Stimulated activated CD8-positive, alpha-beta memory T cell treated with anti-CD3 and anti-CD28 coated beads, Interleukin-2, amount 100 ng/mL, for 1 hour (primary cell): Measurements from ENCODE around the gene THRAP3.
"Not testable (repeated sequence)": the region's sequence is repeated elsewhere in the genome, so short reads cannot be mapped to it uniquely, and the experiment has no call there.

Experiments
- DNase-seq, 2 donors: peaks; one replicate each; pipeline ENCODE4 v3.0.0-alpha.2; 2020; ENCODE audit warnings: low read depth in 2 of 2

THRAP3 gene

DNA sequence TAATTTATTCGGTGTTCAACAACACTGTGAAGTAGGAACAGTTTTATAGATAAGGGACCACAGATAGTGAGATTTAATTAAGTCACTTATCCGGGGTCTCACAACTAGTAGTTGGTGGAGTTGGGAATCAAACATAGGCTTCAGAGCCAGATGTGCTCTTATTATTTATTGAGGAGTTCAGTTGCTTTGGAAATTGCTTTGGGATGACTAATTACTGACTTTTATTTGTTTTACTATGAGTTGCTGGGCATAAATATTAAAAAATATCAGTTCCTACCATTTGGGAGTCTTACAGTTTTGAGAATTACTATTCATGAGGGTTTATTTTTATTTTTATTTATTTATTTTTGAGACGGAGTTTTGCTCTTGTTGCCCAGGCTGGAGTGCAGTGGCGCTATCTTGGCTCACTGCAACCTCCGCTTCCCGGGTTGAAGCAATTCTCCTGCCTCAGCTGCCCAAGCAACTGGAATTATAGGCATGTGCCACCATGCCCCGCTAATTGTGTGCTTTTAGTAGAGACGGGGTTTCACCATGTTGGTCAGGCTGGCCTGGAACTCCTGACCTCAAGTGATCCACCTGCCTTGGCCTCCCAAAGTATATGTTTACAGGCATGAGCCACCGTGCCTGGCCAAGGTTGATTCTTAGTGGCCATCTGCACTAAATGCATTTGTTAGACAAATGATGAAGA is 27.7 kb downstream of the THRAP3 start:
- no peak for DNase-seq

DNA sequence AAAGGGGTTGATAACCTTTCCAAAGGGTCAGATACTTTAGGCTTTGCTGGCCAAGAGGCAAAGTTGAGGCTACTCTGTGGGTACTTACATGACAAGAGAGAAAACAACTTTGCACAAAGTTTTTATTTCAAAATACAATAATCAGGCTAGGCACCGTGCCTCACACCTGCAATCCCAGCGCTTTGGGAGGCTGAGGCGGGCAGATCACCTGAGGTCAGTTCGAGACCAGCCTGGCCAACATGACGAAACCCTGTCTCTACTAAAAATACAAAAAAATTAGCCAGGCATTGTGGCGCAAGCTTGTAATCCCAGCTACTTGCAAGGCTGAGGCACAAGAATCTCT is 28.2 kb downstream of the THRAP3 start:
- DNase-seq = not testable (repeated sequence)

DNA sequence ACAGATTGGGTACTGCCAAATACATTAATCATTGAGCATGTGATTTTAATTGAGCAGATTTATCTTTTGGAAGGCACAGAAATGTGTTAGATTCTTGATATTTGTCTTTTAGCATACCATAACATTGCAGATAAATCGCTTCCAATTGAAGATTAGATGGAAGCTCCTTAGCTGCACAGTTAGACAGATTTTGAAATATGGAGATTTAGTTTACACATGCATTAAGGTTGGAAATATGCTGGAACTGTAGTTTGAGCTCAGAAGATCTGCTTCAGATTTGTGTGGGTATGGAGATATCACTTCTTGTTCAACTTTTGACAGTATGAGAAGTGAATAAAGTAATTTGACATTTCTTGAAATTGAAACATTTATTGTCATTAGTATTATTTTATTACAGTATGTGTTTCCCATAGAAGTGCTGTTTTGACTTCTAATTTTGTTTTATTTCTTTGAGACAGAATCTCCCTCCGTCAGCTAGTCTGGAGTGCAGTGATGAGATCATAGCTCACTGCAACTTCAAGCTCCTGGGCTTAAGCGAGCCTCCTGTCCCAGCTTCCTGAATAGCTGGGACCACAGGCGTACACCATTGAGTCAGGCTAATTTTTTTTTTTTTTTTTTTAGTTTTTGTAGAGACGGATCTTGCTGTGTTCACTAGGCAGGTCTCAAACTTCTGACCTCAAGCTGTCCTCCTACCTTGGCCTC is 29.1 kb downstream of the THRAP3 start:
- DNase-seq = no peak

DNA sequence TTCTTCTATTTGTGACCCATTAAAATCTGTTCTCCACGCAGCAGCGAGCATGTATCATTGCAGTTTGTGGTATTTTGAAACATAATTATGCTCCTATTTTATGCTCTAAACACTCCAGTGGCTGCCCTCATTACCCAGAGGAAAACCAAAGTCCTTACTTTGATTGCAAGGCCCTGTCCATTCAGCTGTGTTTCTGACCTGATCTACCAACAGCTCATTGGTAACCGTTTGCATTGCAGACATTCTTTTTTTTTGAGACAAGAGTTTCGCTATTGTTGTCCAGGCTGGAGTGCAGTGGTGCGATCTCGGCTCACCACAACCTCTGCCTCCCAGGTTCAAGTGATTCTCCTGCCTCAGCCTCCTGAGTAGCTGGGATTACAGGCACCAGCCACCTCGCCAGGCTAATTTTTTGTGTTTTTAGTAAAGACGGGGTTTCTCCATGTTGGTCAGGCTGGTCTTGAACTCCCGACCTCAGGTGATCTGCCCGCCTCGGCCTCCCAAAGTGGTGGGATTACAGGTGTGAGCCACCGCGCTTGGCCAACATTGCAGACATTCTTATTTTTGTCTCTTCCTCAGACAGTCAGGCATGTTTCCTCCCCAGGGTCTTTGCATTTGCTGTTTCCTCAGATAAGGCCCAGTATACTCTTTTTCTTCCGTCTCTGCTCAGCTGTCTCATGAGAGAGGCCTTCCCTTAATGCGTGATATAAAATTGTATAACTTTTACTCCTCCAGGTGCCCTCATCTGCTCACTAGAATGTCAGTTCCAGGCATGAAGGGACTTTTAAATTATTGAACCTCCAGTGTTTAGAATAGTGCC is 32.5 kb downstream of the THRAP3 start:
- DNase-seq = no peak

DNA sequence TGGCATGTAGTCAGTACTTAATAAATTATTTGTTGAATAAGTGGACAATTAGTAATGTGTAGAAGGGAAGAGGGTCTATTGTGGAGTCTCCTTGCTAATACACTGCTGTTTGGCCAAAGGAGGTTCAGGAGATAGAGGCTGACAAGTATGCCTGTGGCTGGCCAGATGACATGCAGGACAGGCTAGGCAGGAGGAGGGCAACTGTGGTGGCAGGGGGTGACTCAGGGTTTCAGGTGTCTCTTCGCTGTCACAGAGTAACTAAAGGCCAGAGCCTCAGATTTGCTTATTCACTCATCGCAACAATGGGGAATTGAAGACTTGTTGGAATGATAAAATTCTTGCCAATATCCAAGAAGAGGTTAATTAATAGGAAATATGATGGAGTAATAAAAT is 33.1 kb downstream of the THRAP3 start:
- no peak for DNase-seq

DNA sequence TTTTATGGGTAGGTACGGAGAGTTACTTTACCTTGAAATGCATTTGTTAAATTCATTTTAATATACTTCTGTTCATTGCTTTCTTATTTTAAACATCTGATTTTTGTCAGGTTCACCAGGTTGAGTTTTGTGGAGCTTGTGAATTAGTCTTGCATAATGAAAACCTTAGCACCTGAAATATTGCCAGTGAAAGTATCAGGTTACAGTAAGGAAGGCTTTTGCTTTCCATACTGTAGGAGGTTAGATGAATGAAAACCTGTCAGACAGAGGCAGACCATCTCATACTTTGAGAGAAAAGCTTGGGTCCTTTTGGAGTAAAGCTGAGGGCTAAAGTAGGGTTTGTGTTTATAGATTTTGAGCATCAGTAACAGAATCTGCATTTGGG is 34.7 kb downstream of the THRAP3 start:
- DNase-seq = no peak

DNA sequence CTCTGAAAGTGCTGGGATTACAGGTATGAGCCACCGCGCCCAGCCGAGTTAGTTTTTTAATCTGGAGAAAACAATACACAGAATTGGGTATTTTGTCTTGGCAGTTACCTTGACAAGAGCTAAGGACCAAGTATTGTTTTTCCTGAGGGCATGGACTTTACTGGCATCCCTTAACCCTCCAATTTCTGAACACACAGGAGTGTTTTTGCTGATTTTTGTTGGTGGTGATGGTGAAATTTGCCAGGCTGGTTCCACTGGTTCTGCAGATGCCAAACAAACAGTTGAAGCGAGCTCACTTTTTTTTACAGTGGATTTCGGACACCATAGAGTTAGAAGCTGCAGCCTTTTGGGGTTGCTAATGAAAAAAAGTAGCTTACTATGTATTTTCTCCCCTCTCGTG is 44.7 kb downstream of the THRAP3 start:
- DNase-seq = no peak

DNA sequence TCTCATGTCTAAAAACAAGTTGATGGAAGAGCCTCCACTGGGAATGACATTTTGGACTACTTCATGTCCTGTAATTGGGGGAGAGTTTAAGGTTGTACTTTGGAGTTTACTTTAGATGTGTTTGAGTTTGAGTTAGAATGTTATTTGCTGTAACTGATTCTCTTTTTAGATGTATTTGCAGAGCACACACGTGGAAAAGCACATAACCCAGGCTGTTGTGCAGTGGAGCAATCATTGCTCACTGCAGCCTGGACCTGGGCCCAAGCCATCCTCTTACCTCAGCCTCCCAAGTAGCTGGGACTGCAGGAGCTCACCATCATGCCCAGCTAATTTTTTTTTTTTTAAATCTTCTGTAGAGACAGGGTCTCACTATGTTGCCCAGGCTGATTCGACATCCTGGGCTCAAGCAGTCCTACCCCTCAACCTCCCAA is 45.2 kb downstream of the THRAP3 start:
- DNase-seq = no peak

DNA sequence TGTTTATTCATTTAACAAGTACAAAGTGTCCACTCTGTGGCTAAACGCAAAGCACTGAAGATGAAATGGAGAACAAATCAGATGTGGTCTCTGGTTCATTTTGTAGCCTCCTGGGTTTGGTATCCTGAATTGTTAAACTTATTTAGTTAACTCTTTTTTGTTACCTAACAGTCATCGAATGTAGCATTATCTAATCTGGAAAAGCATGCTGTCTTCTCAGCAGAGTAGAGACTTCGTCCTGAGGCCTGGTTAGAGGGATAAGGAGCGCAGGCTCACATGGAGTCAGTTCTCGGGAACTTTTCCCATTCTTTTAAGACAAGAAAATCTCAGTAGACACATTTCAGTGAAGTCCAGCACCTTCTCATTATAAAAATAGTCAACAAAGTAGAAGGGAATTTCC is 48.8 kb downstream of the THRAP3 start:
- DNase-seq = no peak

DNA sequence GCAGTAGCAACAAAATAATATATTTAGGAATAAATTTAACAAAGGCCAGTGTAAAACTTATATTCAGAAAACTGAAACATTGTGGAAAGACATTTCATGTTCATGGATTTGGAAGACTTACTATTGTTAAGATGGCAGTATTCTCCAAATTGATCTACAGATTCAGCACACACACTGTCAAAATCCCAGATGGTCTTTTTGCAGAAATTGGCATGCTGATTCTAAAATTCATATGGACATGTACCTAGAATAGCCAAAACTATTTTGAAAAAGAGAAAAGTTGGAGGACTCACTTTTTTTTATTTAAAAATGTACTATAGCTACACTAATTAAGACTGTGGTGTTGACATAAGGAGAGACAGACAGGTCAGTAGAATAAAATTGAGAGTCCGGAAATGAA is 50.0 kb downstream of the THRAP3 start:
- DNase-seq = no peak

DNA sequence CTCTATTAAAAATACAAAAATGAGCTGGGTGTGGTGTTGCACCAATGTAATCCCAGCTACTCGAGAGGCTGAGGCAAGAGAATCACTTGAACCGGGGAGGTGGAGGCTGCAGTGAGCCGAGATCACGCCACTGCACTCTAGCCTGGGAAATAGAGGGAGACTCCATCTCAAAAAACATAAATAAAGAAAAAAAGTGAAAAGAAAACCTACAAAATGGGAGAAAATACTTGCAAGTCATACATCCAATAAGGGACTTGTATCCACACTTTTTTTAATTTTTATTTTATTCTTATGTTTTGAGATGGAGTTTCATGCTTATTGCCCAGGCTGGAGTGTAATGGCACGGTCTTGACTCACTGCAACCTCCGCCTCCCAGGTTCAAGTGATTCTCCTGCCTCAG is 52.4 kb downstream of the THRAP3 start:
- no peak for DNase-seq

DNA sequence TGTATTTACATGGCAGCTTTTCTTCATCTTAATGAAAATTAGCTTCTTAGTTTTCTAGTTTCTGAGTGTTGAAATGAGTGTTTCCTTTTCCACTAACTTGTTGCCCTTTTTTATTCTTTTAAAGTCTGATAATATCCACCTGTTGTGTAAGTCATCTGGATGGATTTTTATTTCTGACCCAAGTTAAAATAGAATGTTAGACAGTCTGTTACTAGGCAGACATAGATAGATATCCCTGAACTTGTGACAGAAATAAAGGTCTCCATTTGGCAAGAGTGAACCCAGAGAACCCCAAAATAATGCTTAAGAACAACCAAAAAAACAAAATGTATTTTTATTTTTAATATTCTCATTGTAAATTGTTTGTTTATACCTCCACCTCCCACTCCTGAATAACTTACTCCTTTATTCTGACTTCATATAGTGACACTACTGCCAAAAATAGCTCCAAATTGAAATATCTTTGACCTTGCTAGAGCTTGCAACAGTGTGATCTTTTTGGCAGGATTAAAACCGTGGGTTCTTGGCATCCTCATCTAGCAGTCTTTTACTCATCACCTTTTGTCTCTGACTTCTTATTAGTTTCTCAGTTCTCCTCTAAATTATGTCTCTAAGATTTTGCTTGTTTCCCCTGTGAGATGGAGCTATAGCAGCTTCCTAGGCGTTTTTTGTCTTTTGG is 55.0 kb downstream of the THRAP3 start:
- DNase-seq = no peak

DNA sequence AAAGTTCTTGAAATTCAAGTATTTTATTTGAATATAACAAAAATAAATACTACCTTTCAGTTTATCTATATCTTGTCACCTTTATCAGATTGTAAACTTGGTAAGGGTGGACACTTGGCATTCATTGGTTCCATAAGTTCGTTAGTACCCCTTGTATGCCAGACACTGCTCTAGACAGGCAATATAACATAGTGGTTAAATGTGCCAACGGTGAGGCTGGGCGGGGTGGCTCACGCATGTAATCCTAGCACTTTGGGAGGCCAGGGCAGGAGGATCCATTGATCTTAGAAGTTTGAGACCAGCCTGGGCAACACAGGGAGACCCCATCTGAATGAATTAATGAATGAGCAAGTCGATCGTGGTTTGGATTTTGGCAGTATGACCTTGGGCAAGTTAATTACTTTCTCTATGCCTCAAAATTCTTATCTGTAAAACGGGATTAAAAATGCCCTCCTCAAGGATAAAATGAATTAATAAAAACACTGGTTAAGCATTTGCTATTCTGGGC is 55.6 kb downstream of the THRAP3 start:
- no peak for DNase-seq

DNA sequence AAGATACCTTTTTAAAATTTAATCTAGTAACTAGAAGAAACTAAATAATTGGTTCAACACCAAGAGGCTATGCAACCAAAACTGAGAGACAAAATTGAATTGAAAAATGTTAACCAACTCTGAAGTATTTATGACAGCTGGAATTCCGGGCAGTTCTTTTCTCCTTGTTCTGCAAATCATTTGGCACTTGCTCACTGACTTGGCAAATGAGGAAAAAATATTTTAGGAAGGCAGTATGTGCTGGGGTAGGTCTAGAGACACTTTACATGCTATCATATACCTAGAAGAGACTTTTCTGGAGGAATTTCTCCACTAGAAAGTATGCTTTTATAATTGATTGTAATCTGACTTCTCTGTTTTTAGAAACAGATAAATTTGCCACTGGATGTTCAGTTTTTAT is 59.8 kb downstream of the THRAP3 start:
- DNase-seq = no peak

DNA sequence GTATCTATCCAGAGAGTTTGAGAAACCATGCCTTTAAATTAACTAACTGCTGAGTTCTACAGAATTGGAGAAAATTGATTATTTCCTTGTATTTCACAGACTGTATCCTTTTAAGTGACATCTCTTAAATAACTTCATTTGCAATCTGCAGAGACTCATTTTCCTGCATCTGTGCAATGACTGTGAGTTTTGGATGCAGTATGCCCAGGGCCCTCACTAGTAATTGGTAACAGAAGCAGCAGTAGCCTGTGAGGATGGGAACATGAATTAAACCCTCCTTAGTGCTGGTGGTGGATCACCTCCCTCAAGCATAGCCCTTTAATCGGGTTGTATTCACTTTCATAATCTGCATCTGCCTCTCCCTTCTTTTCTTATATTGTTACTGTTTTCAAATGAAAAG is 60.3 kb downstream of the THRAP3 start:
- DNase-seq = no peak

DNA sequence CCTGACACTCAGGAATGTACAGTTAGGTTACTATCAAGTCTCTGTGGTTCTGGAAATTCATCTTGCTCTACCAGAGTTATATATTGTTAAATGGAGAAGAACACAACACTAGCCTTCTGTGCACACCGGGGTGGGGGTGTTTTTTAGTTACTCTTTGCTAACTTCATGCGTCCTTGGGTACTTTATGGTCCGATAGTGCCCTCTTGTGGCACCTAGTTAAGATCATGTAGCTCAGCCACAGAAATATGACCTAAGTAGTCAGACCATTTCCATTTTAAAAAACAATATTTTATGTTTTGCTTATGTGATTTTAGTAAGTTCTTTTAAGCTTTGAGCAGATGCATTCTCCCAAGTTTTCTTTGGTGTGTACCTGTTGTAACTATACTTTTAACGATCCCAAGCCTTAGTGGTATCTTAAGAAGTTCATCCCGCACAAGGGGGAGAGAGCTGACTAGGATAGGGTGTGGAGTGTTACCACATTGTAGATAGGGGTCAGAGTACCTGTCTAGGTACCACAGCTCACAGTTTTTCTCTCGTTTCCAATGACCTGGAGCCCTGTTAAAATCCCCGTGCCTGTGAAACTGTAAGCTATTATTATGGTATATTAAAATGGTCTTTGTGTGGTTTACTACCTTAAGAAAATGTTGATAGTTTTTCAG is 61.3 kb downstream of the THRAP3 start:
- peak in 1 of 2 donors; percentile 24 for DNase-seq

DNA sequence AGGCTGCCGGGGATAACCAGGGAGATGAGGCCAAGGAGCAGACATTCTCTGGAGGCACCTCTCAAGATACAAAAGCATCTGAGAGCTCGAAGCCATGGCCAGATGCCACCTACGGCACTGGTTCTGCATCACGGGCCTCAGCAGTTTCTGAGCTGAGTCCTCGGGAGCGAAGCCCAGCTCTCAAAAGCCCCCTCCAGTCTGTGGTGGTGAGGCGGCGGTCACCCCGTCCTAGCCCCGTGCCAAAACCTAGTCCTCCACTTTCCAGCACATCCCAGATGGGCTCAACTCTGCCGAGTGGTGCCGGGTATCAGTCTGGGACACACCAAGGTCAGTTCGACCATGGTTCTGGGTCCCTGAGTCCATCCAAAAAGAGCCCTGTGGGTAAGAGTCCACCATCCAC is 62.6 kb downstream of the THRAP3 start:
- no peak for DNase-seq

DNA sequence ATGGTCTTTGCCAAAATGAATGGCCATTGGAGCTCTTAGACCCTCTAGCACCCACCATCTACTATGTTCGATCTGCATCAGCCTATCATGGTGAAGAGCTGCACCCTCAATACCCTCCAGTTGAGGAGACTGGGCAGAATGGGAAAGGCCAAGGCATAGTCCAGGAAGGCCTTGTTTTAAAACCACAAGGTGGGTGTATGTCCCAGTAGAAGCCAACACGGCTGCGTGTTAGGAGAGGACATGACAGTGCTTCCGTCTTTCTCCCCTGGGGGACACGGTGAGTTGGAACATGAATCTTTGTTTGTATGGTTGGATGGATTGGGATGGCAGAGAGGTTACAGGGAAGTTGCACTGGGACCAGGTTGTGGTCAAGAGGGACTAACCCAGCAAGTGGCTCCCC is 63.4 kb downstream of the THRAP3 start:
- DNase-seq = no peak

DNA sequence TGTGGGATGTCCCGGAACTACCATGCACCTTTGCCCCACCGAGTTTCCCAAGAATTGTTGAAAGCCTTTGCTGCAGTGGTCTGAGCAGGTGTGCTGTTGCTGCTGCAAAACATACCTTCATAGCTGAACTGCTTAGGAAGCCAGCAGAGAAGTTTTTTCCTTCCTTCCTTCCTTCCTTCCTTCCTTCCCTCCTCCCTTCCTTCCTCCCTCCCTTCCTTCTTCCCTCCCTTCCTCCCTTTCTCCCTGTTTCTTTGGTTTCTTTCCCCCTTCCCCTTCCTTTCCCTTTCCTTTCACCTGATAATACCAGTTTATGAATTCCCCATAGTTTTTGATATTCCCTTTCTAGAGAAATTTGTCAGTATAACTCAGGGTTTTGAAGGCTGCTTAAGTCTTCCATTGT is 71.1 kb downstream of the THRAP3 start:
- no peak for DNase-seq

DNA sequence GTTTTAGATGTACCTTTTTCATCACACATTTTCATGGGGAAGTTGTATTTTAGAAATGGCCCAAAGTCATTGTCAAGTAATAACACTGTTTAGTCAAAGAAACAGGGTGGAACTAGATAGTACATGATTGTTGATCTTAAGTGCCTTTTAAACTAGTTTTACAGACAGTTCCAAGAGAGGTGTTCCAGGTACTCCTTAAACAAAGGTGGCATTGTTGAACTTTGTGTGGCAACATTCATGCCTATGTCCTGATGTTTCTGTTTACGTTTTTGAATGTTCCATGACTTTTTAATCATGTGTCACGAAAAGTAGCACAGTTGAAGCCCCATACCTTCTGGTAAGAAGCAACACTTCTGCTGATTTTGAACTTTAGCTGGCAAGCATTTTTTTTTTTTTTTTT is 72.8 kb downstream of the THRAP3 start:
- DNase-seq = no peak

DNA sequence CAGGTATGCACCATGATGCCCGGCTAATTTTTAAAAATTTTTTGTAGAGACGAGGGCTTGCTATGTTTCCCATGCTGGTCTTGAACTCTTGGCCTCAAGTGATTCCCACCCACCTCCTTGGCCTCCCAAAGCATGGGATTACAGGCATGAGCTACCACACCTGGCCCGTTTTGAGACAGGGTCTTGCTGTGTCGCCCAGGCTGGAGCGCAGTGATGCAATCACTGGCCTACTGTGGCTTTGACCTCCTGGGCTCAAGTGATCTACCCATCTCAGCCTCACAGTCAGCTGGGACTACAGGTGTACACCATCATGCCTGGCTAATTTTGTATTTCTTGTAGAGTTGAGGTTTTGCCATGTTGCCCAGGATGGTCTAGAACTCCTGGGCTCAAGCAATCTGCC is 74.4 kb downstream of the THRAP3 start:
- DNase-seq = no peak

DNA sequence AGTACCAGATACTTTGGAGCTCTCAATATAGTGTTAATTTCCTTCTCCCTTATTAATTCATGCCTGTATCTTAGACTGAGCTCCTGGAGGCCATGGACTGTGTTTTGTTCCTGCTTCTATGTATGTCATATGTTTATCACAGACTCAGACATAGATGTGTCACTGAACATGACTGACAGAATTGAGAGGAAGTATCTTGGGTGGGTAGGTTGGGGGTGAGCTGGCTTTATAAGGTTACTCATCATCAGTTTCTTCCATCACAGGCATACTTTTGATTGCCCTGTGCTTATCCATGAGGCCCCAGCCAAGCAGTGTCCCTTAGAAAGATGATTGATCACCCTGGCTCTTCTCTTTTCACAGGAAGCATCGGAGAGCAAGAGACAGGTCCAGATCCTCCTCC is 76.3 kb downstream of the THRAP3 start:
- DNase-seq = no peak
